AG04450 (cell line): ENCODE data around the gene MRI1. TPM values are rescaled to one million over a fixed set of nuclear protein-coding genes. Genes with fewer than 3 reads are reported as not detected.

Experiments used
- CTCF ChIA-PET: fragments of 300-600, 350-600 bp; formaldehyde crosslinking; extraction: SDS; loops from one replicate; lab custom pipeline; 2022; ENCODE audit warnings: antibody characterized with exemption, inconsistent platforms; lab: Charles Lee
- POLR2A ChIA-PET: fragments of 350-600 bp; formaldehyde crosslinking; extraction: SDS; loops from one replicate; lab custom pipeline; 2021; ENCODE audit warnings: antibody characterized with exemption, inconsistent platforms; lab: Yijun Ruan, JAX
- DNase-seq: peaks from one replicate; pipeline ENCODE4 v3.0.0-alpha.2; 2011; ENCODE audit warnings: low read depth, low spot score
- H3K27ac ChIP-seq: one replicate; pipeline ENCODE4 v1.5.1; 2012; ENCODE audit warnings: low read depth, low read length, control low read depth
- H3K27me3 ChIP-seq: one replicate; pipeline ENCODE4 v1.6.0; 2012; ENCODE audit warnings: low read length; ENCODE audit not compliant: control insufficient read depth, insufficient read depth
- H3K4me3 ChIP-seq: 2 replicates; pipeline ENCODE4 v1.5.1; 2011; ENCODE audit warnings: mild to moderate bottlenecking, low read depth, low read length, control low read depth
- H3K9me3 ChIP-seq: 2 replicates; pipeline ENCODE4 v1.5.1; 2012; ENCODE audit warnings: low read length; ENCODE audit not compliant: control insufficient read depth, insufficient read depth
- CTCF ChIP-seq: IDR thresholded peaks from 2 replicates; pipeline ENCODE4 v1.5.1; 2011; ENCODE audit warnings: low read depth, low read length, control low read depth, inconsistent platforms
- polyA plus RNA-seq: library from polyadenylated mRNA; depleted of rRNA; stranded (reverse); fragments of >200 nt; gene quantifications from 2 replicates; pipeline ENCODE4 v1.2.3, GENCODE V29; 2011

The MRI1 gene
- polyA plus RNA-seq, 1 experiment: 20.2 TPM

- no peak for TF ChIP-seq CTCF
- Histone ChIP-seq H3K27me3 (no peaks in the 10 kb centered on the region), H3K27ac (no peak overlapping the region), H3K9me3 (no peaks in the 10 kb centered on the region; the same call in 1 of the 2 replicates), H3K4me3 (no peak overlapping the region)
- CTCF ChIA-PET: no interaction called here
- POLR2A ChIA-PET: interaction anchor here (0.6 kb wide), 1 partner anchor 47 kb away, joined by 3 read pairs; no protein-coding TSS in a partner anchor
- DNase-seq: no peak
These were observed 1.6 kb upstream of the MRI1 start for GRCh38 chr19:13762635-13763235.

DNA sequence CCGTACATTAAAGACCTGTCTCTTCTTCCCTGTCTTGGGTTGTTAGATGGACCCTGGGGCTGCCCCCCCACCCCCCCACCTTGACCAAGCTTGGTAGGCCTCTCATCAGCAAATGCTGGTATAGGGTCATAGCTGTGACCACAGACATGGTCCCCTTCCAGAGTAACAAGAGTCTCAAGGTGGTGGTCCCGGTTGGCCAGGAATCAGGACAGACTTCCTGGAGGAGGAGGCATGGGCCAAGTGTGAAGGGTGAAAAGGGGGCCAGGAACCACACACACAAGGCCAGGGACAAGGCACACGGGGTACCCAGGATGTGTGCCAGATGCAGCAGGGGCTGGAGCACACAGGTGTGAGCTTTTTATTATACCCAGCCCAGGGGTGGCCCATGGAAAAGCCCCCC lies 1.1 kb upstream of the MRI1 start:
- POLR2A ChIA-PET: no interaction called here
- no peak for DNase-seq
- TF ChIP-seq CTCF: no peak
- CTCF ChIA-PET: no interaction called here
- H3K27ac ChIP-seq: no peak overlapping the region
- no peaks in the 10 kb centered on the region; the same call in 1 of the 2 replicates for H3K9me3 ChIP-seq
- H3K4me3 ChIP-seq: no peak overlapping the region
- no peaks in the 10 kb centered on the region for H3K27me3 ChIP-seq

DNA sequence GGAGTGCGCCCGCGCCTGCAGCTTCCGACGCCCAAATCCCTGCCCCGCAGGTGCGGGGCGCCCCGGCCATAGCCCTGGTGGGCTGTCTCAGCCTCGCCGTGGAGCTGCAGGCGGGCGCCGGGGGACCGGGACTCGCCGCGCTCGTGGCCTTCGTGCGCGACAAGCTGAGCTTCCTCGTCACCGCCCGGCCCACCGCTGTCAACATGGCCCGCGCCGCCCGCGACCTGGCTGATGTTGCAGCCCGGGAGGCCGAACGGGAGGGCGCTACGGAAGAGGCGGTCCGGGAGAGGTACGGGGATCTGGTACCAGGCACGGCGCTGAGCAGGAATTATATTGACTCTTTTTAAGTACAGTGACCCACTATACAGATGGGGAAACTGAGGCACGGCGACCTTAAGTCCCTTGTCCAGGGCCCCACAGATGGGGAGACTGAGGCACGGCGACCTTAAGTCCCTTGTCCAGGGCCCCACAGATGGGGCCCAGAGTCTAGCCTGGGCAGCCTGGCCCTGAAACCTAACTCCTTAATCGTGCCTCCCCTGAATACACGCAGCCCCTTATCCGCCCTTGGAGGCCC lies 586 bp downstream of the MRI1 start:
- Histone ChIP-seq H3K27me3 (no peaks in the 10 kb centered on the region), H3K4me3 (peak overlapping the region; percentile 80), H3K27ac (no peak overlapping the region), H3K9me3 (no peaks in the 10 kb centered on the region; the same call in 1 of the 2 replicates)
- ChIA-PET CTCF (no interaction called here), POLR2A (interaction anchor here (0.5 to 2.4 kb wide), 7 partner anchors 8 to 549 kb away, joined by 3 to 27 read pairs (median 5); partner anchors contain the start of genes C19orf53 and ZSWIM4)
- no peak for DNase-seq
- no peak for TF ChIP-seq CTCF

GRCh38 chr19:13765395-13766094 lies 1.2 kb downstream of the MRI1 start:
- no peaks in the 10 kb centered on the region for H3K27me3 ChIP-seq
- H3K4me3 ChIP-seq: peak overlapping the region; percentile 80
- H3K9me3 ChIP-seq: no peaks in the 10 kb centered on the region; the same call in 1 of the 2 replicates
- ChIA-PET CTCF (no interaction called here), POLR2A (interaction anchor here (0.5 to 2.4 kb wide), 4 partner anchors 9 to 550 kb away, joined by 3 to 27 read pairs (median 4); partner anchors contain the start of gene C19orf53)
- TF ChIP-seq CTCF: no peak
- no peak overlapping the region for H3K27ac ChIP-seq
- DNase-seq: no peak
